GM19452 (cell line): ENCODE results near the gene SECTM1.

Source experiments
- ATAC-seq: cut with Tn5 transposase; IDR thresholded peaks from one replicate; pipeline ENCODE4 v1.9.1; 2021; ENCODE audit not compliant: unreplicated experiment

SECTM1 gene

DNA sequence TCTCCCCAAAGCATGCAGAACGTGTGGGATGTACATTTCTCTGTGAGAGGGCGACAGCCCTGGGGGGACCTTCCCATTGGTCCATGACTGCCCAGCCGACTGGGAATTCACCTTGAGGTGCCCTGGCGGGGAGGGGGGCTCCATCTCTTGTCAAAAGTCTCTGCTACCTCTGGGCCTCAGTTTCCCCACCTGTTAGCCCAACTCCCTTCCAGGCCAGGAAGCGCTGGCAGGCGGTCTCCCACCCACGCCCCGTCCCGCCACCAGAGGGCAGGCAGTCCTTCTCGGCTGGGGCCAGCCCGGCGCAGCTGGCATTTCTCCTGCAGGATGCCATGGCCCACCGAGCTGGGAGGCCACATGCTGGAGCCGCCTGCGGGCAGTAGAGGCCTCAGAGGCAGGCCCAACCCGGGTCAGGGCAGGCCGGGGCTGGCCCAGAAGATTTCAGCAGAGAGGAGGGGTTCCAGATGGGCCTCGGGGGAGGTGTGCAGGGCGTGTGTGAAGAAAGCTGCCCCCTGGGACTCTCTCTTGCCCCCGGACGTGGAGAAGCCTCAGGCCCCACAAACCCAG is 32.8 kb downstream of the SECTM1 start:
- no peak for ATAC-seq

DNA sequence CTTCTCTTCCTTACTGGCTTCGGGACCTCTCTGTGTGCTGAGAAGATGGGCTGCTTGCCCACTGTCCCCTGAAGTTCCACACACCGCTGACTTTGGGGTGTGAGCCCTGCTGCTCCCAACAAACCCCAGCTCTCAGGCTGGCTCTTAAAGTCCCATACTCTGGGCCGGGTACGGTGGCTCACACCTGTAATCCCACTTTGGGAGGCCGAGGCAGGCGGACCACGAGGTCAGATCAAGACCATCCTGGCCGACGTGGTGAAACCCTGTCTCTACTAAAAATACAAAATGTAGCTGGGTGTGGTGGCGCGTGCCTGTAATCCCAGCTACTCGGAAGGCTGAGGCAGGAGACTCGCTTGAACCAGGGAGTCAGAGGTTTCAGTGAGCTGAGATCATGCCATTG is 33.3 kb downstream of the SECTM1 start:
- ATAC-seq: no peak

DNA sequence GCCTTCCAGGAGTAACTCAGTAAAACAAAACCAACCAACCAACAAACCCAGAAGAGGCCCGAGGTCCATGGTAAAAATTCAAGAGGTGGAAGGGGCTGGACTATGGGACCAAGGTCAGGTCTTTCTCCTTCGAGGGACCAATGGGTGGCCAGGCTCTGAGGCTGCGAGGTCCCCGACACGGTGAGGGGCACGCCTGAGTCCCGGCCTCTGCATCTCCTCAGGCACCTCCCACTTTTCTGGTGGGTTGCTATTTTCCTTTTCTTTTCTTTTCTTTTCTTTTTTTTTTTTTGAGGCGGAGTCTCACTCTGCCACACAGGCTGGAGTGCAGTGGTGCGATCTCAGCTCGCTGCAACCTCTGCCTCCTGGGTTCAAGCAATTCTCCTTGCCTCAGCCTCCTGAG is 34.1 kb downstream of the SECTM1 start:
- ATAC-seq: no peak

DNA sequence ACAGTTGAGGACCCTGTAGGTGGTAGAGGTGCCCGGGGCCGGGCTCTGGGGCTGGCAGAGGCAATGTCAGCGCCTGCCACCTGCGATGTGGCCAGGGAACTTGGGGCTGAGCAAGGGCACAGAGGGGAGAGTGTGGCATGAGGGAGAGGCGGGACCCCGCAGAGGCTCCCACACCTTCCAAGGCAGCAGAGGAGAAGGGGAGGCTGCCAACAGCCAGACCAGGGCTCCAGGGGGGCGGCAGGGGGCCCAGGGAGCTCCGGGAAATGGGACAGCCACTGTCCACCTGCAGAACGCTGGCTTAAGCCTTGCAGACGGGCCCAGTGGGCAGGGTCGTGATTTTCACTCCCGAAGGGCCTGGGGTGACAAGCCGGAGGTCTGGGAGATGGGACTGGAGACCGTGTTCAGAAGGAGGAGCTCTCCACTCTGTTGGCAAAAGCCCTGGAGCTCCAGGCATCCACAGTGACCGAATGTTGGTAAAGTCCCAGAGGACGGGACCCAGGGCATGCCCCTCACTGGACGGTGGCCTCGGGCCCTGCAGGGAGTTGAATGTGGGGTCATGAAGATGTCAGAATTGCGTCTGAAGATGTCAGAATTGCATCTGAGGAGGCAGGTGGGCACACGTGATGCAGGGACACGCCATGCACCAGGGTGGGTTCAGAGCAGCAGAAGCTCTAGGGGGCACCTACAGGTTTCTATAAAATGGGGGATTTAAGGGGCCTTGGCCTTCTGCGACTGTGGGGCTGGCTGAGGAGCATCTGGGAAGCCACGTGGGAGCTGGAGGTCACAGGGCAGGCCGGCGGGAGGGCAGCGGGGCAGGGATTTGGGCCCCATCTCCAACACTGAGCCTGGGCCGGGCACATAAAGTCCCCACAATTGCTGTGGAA is 34.8 kb downstream of the SECTM1 start:
- no peak for ATAC-seq

DNA sequence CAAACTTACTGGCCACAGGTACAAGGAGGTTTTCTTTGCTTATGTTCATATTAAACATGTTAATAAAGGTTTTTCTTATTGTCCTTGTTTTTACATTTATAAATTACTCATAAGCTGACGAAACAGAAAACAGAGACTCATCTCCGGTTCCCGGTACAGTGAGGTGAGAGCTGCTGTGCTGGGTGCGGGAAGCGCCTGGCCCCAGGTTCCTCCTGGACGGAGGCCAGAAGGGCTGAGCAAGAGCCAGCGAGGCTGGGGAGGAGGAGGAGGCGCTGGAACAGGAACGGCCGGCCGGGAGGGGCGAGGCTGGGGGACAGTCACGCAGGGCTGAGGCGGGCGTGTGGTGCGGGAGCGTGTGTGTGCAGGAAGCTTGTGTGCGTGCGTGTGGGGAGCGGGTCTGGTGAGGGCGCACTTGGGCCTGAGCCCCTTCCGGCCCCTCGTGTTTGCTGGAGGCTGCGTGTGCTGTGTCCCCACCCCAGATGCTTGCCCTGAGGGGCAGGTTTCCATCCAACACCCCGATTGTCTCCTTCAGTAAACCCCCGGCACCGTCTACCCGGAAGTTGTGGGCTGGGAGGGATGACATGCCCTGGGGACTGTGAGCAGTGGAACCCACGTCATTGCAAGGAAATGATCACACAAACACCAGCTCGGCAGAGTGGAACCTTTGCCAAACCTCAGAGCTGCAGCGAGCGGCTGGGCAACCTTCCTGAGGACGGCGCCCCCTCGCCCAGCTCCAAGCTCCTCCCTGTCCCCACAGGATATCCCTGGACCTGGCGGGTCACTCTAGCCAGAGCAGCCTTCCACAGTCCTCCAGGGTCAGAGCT is 35.6 kb downstream of the SECTM1 start:
- peak; percentile 49 for ATAC-seq

DNA sequence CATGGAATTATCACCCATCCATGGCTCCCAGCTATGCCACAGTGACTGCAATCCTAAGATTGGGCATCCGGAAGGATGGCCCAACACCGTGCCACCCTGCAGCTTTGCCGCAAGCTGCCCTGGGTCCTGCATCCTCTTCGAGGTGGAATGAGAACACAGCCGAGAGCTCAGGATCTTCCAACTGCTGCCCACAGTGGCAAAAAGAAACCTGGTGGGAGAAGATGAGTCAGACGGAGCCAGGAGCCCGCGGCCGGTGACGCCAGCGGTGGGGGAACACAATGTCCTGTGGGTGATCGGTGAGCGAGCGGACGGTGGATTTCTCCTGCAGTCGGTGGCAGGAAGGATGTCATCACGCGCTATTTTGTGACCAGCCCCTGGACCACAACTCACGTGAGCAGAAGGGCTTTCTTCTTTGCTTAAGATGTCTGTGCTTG is 36.3 kb downstream of the SECTM1 start:
- ATAC-seq: peak; percentile 21

DNA sequence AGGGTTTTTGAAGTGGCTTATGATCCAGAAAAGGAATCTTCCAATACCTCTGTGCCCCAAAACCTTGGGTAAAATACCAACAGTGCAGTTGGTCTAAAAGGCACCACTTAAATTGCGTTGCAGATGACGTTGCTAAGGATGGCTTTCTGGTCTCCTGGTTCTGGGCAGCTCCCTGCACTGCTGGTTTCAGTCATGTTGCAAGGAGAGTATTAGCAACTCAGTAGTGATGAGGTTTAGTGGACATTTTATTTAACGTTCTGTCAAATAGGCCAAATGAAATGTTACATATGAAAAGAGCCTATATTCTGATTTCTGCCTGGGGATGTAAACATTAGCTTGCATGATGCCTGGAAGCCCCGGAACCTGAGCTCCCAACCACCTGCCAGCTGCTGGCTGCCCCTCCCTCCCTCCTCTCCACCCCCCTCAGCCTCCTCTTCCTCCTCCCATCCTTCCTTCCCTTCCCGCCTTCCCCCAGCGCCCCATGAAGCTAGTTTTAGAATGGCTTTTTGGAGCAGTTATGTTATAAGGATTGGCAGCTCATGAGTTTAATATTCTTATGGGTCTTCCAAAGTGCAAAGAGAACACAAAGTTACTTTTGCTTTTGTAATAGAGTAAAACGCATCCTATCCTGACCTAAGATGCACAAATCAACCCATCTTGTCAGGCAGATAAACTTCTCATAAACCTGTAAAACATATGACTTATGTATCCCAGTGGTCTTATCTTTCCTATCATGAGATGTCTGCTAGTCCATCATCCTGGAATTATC is 36.9 kb downstream of the SECTM1 start:
- no peak for ATAC-seq

DNA sequence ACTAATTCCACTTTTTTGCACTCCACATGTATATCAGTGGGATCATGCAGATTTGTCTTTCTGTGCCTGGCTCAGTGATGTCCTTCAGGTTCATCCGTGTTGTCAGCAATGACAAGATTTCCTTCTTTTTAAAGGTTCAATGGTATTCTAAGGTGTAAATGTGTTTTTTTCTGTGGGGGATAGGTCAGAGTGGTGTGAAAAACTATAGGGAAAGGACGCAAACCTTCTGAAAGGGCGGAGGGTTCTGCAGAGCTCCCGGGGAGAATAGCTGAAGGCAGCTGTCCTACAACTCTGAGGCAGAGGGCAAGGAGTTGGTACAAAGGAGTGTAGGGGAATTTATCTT is 38.1 kb downstream of the SECTM1 start:
- ATAC-seq: no peak

DNA sequence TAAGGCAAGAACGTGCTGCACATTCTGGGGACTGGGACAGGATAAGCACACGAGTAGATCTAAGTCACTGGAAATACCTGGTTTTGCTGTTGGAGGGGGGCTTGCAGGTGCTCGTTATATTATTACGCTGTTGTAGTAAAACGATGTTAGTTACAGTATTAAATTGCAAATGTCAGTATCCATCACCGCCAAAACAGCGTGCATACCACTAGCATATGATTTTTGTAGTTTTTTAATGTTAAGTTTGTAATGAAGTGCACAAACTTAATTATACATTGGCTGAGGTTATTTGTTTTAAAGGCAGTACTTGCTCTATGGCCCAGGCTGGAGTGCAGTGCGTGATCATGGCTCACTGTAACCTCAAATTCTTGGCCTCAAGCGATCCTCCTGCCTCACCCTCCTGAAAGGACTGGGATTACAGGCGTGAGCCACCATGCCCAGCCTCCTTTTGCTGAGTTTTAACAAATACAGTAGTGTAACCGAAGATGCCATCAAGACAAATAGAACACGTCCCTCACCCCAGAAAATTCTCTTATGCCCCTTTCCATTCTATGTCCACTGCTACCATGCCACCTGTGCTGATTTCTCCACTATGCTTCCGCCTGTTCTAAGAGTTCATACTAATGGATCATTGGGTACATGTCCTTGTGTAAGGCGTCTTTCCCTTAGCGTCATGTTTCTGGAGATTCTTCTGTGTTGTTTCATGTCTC is 39.3 kb downstream of the SECTM1 start:
- no peak for ATAC-seq

DNA sequence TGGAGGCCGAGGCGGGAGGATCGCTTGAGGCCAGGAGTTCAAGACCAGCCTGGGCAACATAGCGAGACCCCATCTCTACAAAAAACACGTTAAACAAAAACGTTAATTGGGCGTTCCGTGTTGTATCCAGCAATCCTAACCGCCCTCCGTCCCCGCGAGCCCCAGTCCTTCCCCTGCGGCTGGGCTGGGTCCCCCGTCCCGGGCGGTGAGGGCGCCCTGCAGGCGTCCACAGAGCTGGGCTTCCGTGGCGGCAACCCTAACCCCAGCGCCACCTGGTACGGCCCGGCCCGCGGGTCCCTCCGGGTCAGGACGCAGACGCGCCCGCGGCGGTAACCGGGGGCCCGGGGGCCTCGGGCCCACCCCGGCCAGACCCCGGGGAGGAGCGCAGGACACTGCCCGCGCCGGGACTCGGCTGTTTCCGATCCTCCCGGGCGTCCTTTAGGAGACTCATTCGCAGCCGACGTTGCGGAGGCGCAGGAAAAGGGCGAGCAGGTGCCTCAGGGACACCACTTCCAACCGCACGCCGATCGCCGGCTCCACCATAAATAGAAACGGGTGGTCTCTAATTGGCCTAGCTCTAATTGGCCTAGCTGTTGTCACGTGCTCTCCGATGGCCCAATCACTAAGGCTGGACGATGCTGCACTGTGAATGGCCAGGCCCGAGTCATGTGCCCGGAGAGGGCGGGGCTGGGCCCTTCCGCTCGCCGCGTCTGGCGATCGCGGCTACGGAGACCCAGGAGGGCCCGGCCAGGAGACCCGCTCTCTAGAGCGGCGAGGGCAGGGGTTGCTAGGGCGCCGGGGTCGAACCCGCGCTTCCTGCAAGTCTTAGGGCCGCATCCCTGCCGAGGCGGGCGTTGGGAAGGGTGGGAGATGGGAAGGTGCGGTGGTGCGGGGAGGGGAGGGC is 41.1 kb downstream of the SECTM1 start:
- ATAC-seq: peak; percentile 92

DNA sequence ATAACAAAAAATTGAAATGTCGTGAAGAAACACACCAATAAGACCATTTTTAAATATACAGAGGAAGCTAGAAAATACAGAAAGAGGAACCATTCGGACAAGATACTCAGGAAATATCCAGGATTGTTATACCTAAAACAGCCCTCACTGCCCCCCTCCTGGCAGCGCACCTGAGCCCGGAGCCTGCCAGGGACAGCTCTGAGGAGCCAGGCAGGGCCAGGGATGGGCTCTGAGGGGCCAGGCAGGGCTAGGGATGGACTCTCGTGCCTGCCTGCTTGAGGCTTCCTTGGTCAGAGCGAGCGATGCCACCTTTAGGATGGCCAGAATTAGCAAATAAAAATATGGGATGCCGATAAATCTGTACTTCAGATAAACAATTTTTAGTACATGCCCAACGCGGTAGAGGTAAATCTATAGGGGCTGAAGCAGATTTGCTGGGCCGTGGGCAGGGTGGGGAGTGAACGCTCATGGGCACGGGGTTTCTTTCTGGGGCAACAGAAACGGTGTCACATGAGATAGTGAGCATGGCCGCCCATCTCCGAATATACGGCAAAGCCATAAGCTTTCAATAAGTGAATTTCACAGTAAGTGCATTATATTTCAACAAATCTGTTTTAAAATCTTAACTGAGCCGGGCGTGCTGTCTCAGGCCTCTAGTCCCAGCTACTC is 41.9 kb downstream of the SECTM1 start:
- no peak for ATAC-seq

DNA sequence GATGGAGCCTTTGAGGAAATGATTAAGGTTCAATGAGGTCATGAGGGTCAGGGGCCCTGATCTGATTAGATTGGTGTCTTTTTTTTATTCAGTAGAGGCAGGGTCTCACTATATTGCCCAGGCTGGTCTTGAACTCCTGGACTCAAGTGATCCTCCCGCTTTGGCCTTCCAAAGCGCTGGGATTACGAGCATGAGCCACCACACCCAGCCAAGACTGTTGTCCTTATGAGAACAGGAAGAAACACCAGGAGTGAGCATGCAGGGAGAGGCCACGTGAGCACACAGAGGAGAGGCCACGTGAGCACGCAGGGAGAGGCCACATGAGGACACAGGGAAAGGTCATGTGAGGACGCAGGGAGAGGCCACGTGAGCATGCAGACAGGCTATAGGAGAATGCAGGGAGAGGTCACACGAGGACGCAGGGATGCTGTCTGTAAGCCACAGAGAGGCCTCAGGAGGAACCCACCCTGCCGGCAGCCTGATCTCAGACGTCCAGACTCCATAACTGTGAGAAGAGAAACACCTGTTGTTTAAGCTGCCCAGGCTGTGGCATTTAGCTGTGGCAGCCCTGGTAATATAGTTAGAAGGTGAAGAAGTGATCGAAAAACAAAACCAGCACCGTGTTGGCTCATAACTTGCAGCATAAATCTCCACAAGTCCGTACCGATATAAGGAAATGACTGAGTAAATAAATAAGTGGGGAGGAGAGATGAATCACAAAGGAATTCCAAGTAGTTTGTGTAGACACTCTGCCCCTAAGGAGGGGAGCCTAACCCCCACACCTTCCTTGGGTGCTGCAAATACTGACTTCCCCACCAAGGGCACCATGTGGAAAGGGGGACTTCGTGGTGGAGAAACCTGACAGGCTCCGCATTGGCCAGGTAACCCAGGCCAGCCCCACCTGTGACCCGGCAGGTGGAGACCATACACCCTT is 45.4 kb downstream of the SECTM1 start:
- ATAC-seq: no peak

DNA sequence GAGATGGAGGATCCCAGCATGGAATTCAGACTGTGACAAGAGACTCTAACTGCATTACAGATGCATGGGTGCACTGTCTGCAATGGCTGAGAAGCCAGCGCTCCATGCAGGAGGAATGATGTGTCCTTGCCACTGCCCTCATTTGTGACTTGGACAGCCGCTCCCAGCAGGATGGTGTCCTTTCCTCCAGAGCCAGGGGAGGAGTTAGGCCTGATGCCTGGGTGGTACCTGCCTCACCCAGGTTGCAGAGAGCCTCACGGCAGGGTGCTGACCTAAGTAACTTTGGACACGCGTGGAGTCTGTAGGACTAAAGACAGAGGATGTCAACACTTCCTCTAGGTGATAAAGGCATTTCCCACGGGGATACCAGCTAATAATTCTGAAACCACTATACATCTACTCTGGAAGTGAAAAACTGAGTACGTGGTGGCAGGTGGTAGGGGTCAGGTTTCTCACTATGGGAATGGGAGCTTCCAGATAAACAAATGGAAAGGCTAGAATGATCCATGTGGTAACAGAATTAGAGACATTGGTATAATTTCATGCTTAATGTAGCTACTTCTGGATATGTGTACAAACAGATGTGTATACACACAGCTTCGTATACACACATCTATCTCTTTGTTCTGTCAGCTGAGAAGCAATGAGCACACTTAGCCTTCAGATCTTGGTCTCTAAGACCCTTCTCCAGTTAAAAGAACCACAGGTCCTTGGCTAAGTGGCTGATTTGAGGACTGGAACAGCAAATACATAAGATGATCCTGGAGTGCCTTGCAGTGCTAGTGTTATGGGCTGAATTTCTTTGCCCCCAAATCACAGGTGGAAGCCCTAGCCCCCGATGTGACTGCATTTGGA is 46.3 kb downstream of the SECTM1 start:
- no peak for ATAC-seq

DNA sequence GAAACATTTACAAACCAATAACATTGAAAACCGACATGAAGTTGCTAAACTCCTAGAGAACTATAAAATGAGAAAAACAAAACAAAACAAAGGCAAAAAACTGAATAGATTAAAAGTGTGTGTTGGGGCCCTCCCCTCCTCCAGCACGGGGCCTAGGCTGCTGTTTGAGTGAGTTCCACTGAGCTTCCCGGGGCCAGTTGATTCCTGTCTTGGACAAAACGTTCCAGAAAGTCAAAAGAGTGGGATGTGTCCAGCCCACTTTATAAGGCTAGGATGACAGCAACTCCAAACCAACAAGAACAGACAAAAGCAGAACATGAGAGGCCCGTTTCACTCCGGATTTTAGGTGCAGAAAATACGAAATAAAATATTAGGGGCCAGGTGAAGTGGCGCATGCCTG is 48.4 kb downstream of the SECTM1 start:
- ATAC-seq: no peak

DNA sequence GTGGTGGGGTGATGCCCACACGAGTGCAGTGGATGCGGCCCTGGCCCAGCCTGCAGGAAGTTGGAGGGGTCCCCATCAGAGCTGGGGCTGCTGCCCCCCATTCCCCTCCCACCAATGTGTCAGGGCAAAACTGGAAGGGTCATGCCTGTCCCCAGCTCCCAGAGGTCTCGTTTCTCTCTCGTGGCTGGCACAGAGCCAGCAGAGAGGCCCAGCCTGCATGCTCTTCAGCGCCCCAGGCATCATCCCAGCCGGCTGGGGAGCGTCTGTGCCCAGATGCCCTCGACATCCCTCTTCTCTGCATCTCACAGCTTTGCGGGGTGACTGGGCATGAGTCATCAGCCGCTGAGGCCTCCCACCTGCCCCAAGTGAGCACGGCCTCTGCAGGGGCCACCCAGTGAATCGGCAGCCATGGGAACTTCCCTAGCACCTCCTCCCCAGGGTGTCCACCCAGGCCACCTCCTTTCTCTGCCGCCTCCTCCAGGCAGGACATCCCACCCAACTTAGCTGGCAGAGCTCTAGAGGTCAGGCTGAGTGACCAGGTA is 50.3 kb downstream of the SECTM1 start:
- ATAC-seq: no peak
